Stimulated activated CD8-positive, alpha-beta memory T cell treated with anti-CD3 and anti-CD28 coated beads, Interleukin-15, amount 100 ng/mL, for 24 hours (primary cell): ENCODE measurements around the gene SLC13A4.
"Not testable (repeated sequence)": the region's sequence is repeated elsewhere in the genome, so short reads cannot be mapped to it uniquely, and the experiment has no call there.

Experiments
- DNase-seq: peaks from one replicate; pipeline ENCODE4 v3.0.0-alpha.2; 2020; ENCODE audit warnings: low read depth

The SLC13A4 gene

DNA sequence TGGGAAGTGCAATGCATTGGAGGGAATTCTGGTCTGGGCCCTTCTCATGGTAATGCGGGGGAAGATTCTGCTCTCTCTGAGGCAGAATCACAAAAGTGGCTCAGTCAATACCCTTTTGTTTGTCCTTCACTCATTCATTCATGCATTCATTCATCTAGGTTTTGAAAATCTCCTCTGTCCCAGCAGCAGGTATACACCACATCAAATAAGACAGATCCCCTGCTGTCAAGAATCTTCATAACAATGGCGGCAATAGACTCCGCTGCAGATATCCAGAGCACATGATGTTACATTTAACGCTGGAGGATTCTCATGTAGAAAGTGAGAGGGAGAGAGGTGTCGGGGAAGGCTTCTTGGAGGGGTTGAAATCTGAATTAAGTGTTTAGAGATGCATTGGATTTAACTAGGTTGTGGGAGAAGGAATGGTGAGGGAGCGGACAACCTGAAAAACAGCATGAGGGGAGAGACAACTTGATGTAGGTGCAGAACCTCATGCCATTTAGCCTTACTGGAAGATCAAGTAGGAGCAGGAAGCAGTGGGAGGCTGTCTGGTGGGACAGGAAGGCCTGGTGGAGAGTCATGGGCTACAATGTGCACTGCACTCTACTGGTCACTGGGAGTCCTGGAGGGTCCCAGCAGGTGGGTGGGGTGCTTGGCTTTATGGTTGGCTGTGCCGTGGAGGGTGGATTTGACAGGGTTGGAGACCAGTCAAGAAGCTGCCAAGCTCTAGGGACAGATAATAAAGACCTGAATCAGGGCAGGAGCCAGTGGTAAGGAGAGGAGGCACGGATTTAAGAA lies 25.8 kb upstream of the SLC13A4 start:
- no peak for DNase-seq

- no peak for DNase-seq
Measured at GRCh38 chr7:135748770-135749169, 20.8 kb upstream of the SLC13A4 start, which contains the start of gene FAM180A. Gene FAM180A, minus strand, starts transcription at chr7:135748813. Its CDS starts 233 bp downstream, at chr7:135748580.

- no peak for DNase-seq
Measured at GRCh38 chr7:135747366-135747765, 19.4 kb upstream of the SLC13A4 start.

DNA sequence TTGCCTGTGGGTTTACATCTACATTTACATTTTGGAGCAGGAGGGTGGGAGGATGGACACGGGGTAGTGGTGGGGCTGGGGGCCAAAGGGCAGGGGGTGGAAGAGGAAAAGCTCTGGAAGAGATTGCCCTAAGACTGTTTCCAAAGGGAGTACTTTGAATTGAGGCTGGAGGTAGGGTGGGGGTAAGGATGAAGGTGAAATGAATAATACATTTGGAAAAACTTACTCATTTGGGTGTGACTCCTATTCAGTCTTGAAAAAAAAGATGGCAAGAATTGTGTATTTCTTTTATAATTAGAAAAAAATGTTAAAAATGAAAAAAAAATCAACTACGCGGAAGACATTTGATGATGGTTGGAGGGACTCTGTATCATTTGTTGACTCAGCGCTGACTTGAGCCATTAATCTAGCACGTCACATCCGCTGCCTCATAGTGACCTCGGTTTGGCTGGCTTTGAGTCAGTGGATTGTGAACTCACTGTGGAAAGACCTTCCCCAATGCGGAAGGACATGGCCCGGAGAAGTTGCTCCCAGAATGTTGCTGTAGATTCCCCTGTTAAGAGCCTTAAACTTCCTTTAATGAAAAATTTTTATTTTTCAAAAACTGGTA lies 17.8 kb upstream of the SLC13A4 start:
- DNase-seq: no peak

GRCh38 chr7:135744938-135745702 lies 17.1 kb upstream of the SLC13A4 start:
- no peak for DNase-seq

GRCh38 chr7:135743907-135744731 lies 16.1 kb upstream of the SLC13A4 start:
- DNase-seq: no peak

DNA sequence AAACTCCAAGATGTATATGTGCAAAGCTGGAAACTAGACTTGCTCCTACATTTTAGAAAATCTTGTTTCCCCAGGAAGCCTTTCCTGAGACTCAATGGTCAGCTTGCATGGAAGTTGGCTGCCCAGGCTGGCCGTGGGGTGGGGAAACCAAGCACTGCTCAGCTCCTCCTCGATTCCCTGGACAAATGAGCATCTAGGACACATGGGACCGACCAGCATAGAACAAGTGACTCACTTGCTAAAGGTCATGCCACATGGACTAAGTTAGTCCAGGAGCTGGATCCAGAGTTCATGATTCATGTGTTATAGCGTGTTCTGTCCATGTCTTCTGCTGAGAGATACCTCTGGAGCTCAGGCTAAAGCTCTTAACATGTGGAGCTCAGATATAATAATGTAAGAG lies 14.4 kb upstream of the SLC13A4 start:
- no peak for DNase-seq

GRCh38 chr7:135741905-135742304 lies 13.9 kb upstream of the SLC13A4 start:
- no peak for DNase-seq

DNA sequence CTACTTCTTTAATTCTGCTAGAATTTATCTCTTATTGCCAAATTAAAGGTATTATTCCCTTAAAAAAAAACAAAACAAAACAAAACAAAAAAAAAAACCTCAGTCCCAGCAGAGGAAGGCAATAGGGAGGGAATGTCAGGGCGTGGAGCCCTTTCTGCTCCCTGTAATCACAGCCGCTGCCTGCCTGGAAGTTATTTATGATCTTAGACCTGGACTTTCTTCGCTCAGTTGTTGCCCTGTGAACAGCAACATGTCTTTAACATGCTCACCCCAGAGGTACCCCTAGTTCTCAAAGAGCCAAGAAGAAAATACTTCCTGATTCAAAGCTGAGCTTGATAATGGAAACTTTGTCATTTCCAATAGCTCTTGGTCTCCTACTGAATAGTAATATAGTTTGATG lies 12.9 kb upstream of the SLC13A4 start:
- no peak for DNase-seq

- DNase-seq: not testable (repeated sequence)
Measured at GRCh38 chr7:135737306-135737647, 9.3 kb upstream of the SLC13A4 start.

DNA sequence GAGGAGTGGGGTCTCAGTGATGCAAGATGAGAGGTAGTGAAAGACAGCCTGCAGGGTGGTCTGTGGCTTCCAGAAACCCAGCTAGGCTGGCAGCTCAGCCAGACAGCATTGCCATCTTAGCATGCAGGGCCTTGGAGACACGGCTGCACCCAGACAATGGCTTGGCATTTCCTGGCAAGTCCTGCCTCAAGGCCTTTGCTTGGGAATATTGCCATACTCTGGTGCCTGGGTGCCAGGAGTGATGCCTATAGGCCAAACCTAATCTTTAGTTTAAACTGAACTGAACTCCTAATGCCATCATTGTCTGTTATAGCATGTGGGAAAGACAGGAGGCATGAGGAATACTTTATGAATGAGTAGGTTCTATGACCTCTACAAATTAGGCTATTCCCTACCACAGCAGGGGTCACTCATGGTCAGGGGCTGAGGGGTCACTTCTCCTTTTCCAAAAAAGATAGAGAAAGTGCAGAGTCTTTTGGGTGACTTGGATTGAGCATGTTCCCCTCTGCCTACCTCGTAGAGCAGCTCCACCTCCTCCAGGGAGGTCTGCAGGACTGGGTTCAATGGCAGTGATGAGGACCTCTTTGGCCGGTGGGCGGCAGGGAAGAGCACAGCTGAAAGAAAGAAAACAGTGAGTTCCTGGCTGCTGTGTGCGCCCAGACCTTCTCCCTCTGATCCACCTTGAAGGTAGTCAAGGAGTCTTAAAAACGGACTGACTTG lies 8.8 kb upstream of the SLC13A4 start:
- DNase-seq: no peak

DNA sequence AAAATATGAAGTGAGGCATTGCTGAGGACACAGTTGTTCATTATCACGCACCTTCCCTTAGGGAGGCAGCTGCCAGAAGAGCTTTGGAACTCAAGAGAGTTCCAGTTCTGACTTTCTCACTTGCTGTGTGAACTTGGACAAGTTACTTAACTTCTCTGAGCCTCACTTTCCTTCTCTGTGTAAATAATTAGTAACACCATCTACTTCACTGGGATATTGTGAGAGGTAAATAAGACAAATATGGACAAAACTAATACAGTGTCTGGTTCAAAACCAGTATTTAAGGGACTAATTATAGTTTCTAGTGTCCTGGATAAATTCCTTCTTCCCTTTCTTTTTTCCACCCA lies 6.3 kb upstream of the SLC13A4 start:
- DNase-seq: no peak

- DNase-seq: no peak
Measured at GRCh38 chr7:135733603-135734342, 5.8 kb upstream of the SLC13A4 start.

DNA sequence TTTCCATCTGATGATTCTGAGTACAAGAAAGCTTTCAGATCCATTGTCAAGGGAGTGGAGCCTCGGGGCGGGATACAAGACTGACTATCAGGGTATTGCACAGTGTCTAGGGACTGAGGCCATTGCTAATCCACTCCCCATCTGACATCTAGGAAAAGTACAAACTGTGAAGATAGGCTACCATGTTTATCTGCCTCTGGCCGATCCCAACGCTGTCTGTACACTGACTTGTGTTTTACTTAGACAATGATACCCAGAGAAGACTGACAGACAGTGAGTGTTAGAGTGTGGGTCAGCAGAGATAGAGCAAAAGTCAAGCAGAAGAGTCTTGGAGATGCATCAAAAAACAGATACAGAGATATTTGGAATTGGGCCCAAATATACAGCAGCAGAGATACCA lies 3.1 kb upstream of the SLC13A4 start:
- no peak for DNase-seq

GRCh38 chr7:135729230-135729629 lies 1.2 kb upstream of the SLC13A4 start:
- no peak for DNase-seq

DNA sequence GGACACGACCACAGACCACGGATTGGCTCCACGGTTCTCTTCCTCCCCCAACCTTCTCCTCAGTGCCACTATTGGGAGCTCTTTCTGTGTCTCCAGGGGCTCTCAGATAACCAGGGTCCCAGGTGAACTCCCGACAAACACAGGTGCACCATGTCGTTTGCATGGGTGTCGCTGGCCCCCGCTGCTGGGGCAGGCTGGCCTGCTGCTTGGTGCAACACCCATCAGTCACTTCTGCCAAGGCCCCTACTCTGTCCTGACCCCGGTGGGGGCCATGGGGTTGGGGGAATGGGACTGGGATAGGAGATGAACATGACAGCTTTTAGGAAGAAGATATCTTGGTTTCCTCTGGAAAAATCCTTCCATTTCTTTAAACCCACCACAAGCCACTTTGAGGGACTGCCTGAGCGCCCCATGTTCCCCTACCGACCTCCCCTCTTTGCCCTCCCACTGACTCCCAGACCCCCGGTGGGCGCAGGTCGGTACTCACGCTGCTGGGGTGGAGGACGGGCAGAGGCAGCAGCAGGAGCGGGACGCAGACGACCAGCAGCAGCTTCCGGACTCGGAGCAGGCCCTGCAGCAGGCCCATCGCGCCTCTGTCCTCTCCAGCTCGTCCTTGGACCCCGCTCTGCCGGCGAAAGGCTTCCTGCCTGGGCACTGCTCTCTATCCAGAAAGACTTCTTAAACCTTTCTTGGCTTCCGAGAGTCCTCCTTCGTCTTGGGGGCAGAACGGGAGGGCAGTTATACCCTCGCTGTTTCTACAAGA lies 894 bp downstream of the SLC13A4 start:
- no peak for DNase-seq

DNA sequence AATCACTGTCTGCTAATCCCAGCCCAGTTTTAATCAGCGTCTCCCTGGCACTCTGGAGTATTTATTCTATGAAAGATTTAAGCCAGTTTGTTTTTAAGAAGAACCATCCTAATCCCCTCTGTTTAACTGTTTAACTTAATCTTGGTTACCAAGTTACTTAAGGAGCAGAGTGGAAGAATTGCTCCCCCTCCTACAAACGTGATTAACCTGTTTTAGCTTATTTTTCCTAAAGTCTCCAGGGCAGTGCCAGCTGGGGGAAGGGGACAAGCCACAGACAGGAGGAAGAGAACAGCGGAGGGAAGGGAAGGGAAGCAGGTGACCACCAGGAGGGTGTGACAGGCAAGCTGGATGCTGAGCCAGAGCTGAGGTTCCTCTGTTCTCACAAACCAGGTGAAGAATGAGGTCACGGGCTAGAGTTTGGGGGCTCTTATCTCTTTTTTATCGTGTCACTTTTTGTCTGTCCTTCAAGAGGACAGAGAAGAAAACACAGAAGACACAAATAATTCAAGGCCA lies 1.7 kb downstream of the SLC13A4 start:
- no peak for DNase-seq

DNA sequence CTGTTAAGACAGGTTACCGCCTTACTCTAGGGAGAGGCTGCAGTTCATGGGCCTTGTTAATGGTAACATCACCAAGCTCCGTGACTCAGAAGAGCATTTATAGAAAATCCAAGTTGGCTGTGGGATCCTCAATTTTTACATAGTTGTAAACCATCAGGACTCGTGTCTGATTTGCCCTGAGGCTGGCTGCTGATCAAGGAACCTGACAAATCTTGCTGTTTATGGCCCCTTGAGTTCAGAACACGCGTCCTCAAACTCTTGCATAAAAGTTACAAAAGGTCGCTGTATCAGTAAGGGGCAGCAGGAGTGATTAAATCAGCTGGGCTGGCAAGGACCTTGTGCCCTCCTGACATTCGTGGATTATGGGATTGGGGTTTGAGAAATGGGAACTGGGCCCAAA lies 4.6 kb downstream of the SLC13A4 start:
- DNase-seq: no peak

DNA sequence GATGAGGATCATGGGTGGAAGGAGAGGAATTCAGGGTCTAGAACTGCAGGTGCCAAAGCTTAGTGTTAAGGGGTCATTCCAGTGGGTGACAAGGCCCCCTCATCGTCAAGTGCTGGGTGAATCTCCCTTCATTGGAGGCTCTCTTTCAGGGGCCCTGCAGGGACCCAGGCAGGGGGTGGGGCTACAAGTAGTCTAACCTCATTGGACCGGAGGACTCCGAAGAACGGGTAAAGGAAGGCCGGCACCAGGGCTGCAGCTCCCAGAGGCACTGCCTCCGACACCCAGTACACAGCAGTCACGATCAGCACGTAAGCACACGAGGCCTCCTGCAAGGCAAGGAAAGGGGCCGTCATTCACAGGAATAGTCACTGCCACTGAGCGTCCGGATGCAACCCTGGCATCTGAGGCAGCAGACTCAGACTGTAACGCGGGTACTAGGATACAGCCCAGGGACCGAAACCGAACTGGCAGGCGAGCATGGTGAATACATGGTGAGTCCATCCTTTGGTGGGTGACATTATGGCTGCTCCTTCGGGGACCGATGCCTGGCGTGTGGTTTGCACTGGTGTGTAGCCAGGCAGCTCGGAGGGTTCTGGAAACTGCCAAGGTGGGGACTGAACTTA lies 6.7 kb downstream of the SLC13A4 start:
- no peak for DNase-seq
